HG02642 (cell line): ENCODE data around the gene NUP85.
"Not testable (repeated sequence)": the region's sequence is repeated elsewhere in the genome, so short reads cannot be mapped to it uniquely, and the experiment has no call there.

ENCODE experiments used
- ATAC-seq: cut with Tn5 transposase; IDR thresholded peaks from one replicate; pipeline ENCODE4 v1.9.1; 2021; ENCODE audit warnings: mild to moderate bottlenecking; ENCODE audit not compliant: unreplicated experiment, poor library complexity

Gene NUP85, protein sequence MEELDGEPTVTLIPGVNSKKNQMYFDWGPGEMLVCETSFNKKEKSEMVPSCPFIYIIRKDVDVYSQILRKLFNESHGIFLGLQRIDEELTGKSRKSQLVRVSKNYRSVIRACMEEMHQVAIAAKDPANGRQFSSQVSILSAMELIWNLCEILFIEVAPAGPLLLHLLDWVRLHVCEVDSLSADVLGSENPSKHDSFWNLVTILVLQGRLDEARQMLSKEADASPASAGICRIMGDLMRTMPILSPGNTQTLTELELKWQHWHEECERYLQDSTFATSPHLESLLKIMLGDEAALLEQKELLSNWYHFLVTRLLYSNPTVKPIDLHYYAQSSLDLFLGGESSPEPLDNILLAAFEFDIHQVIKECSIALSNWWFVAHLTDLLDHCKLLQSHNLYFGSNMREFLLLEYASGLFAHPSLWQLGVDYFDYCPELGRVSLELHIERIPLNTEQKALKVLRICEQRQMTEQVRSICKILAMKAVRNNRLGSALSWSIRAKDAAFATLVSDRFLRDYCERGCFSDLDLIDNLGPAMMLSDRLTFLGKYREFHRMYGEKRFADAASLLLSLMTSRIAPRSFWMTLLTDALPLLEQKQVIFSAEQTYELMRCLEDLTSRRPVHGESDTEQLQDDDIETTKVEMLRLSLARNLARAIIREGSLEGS

DNA sequence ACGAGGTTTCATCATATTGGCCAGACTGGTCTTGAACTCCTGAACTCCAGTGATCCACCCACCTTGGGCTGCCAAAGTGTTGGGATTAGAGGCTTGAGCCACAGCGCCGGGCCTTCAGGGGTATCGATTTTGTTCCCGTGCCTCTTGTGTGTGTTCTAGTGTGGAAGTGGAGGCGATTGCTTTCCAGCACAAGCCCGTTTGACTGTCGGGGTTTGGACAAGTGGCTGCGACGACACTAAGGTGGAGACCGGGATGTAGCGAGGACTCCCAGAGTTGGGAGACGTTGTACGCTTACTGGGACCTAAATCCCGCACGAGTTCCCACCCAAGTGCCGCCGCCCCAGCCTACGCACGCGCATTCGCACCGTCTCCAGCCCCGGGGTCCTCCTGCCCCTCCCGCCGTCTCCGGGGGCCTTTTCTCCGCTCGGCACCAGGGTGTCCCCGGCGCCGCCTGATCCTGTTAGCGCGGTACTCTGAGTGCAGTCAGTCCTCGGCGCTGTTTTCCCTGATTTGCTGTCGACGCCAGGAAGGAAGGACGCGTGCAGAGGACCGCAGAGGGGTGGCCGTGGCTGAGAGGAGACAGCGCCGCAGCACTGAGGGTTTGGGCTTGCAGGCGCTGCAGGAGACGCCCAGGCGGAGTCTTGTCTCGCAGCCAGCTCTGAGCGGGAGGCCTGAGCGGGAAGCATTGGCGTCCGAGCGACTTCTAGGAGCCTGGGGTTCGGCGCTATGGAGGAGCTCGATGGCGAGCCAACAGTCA lies at the start of gene NUP85:
NUP85 (plus strand) TSS at position 643 of the 756 bp plus-strand sequence; CDS start at position 726, 83 bp downstream.
- ATAC-seq: peak; percentile 82

GRCh38 chr17:75158480-75158879 lies 47.0 kb upstream of the NUP85 start:
- ATAC-seq: not testable (repeated sequence)

DNA sequence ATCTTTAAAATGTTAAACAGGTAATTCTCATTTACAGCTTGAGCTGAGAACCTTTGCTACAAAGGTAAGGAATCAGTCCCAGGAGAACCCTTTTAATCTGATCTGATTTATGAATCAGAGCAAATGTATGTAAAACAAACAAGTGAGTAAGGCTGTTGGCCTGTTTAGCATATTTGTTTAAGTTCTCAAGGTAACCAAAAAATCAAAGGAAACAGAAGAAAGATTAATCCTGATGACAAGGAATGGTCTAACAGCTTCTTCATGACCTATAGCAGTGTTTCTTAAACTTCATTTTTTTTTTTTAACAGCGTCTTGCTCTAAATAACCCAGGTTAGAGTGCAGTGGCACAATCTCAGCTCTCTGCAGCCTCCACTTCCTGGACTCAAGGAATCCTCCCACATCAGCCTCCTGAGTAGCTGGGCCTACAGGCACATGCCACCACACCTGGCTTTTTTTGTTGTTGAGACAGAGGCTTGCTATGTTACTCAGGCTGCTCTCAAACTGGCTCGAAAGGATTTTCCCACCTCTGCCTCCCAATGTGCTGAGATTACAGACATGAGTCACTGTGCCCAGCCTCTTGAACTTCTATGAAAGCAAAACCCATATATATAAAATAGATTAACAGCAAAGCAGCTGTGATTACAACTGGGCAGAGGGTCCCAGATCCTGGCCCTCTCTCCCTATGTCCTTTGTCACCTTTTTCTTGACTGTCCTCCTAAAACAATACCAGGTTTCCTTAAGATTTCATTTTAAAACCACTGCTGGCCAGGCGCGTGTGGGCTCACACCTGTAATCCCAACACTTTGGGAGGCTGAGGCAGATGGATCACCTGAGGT lies 46.1 kb upstream of the NUP85 start:
- ATAC-seq: no peak

DNA sequence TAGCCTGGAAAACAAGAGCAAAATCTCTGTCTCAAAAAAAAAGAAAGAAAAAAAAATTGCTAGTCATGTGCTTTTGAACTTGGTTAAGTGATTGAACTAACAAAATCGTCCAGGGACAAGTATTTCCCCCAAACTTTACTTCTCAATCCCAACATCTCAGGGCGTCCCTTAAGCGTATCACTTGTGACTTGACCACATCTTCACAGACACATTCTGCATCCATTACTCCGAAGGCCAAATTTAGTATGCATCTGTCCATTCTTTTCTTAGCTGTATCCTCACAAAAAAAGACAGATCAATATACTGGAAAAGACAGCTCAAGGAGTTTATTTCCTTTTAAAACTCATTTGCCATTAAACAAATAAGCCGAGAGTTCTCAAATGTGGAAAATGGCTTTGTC lies 45.3 kb upstream of the NUP85 start:
- ATAC-seq: no peak

- ATAC-seq: no peak
Observed at GRCh38 chr17:75163074-75163473, 42.4 kb upstream of the NUP85 start.

DNA sequence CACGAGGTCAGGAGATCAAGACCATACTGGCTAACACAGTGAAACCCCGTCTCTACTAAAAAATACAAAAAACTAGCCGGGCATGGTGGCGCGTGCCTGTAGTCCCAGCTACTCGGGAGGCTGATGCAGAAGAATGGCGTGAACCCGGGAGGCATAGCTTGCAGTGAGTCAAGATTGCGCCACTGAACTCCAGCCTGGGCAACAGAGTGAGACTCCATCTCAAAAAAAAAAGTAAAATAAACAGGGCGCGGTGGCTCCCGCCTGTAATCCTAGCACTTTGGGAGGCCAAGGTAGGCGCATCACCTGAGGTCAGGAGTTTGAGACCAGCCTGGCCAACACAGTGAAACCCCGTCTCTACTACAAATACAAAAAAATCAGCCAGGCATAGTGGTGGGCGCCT lies 40.9 kb upstream of the NUP85 start:
- not testable (repeated sequence) for ATAC-seq

- ATAC-seq: no peak
Observed at GRCh38 chr17:75168998-75169397, 36.5 kb upstream of the NUP85 start.

DNA sequence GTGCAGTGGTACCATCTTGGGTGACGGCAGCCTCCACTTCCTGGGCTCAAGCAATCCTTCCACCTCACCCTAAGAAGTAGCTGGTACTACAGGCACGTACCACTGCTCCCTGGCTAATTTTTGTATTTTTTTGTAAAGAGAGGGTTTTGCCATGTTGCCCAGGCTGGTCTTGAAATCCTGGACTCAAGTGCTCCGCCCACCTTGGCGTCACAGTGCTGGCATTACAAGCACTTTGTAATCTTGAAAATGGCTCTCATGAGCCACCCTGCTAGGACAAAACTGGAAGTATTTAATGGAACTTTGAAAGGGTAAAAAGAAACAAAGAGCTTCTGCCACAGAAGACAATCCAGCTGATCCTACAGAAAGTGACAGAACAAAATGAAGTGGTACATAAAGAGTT lies 32.0 kb upstream of the NUP85 start:
- ATAC-seq: no peak

DNA sequence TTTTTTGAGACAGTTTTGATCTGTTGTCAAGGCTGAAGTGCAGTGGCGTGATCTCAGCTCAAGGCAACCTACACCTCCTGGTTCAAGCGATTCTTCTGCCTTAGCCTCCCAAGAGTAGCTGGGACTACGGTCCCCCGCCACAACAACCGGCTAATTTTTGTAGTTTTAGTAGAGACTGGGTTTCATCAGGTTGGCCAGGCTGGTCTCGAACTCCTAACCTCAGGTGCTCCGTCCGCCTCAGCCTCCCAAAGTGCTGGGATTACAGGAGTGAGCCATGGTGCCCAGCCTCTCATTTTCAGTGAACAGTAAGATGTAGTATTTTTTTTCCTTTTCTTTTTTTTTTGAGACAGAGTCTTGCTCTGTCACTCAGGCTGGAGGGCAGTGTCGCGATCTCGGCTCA lies 30.5 kb upstream of the NUP85 start:
- ATAC-seq: no peak

DNA sequence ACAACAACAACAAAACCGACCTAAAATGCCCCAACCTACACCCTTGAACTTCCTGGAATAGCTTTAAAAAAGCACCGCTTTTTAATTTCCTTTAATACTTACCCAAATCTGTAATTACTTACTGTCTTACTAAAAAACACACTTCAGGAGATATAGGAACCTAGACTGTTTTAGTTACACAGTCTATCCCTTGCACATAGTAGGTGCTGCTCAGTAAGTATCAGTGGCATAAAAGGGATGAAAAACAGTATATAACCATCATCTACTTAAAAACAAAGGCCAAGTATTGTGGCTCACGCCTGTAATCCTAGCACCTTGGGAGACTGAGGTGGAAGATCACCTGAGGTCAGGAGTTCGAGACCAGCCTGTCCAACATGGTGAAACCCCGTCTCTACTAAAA lies 28.9 kb upstream of the NUP85 start:
- ATAC-seq: no peak

- no peak for ATAC-seq
Observed at GRCh38 chr17:75178453-75178852, 27.0 kb upstream of the NUP85 start.

- ATAC-seq: no peak
Observed at GRCh38 chr17:75181110-75181509, 24.4 kb upstream of the NUP85 start.

- ATAC-seq: peak; percentile 6
Observed at GRCh38 chr17:75181608-75182318, 23.7 kb upstream of the NUP85 start.

DNA sequence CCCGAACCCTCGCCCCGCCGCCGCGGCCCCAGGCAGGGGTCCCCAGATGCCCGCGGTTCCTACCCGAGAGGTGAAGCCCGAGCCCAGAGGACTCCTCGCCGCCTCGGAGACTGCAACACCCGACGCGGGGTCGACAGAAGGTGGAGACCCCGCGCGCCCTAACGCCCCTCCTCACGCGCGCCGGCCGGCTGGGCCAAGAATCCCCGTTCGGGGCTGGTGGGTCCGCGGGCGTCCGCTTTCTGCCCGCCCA lies 23.2 kb upstream of the NUP85 start:
- peak; percentile 34 for ATAC-seq

DNA sequence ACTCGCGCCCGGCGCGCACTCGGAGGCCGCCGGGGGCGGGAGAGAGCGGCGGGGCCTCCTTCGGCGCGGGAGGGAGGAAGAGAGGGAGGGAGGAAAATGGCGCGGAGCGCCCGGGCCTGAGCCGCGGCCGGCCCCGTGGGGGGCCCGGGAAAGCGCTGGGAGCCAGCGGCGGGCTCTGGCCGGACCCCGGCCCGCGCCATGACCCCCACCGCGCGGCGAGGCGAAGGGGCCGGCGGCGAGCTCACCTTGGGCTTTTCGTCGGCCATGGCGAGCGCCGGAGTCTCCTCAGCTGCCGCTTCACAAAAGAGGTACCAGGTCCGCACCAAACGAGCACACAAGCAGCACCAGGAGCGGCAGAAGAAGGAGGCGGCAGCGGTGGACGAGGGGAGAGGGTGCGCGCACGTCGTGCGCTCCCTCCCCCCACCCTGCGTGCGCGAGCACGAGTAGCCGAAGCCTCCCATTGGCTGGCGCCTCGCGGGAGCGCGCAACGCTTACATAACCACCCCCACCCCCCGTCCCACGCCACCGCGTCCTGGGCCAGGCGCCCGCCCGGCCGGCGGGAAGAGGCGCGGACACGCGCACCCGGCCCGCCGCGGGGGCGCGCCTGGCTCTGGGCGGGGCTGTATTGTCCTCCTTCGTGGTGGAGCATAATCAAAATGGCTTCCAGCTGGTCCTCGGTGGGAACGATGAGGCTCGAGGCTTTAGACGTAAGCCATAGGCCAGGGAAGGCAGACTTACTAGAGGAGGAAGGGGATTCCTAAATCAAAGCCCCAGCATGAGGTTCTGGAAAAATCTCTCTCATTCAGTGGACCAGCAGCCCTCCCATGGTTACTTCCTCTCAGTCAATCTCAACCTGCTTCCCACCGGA lies 22.7 kb upstream of the NUP85 start, which contains the start of gene SUMO2:
SUMO2 (minus strand) TSS at position 391 of the 868 bp plus-strand sequence; CDS start at position 266, 125 bp downstream.
- peak; percentile 80 for ATAC-seq

- no peak for ATAC-seq
Observed at GRCh38 chr17:75183999-75184884, 21.2 kb upstream of the NUP85 start.

DNA sequence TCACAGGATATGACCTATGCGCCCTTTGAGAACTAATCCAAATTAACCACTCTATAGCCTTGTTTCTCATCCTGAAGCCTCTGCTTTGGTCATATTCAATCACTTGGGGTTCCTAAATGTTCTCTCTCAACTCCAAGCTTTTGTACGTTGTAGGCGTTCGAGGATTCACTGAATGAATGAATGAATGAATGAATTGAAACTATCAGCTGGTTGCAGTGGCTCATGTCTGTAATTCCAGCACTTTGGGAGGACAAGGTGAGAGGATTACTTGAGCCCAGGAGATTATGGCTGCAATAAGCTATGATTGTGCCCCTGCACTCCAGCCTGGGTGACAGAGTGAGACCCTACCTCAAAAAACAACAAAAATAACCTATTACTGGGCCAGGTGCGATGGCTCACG lies 16.9 kb upstream of the NUP85 start:
- no peak for ATAC-seq

GRCh38 chr17:75191584-75191983 lies 13.9 kb upstream of the NUP85 start:
- ATAC-seq: no peak
